Choroid plexus epithelial cell (primary cell): ENCODE results near the gene CRYM.
"Not testable (repeated sequence)": the region's sequence is repeated elsewhere in the genome, so short reads cannot be mapped to it uniquely, and the experiment has no call there.

Source experiments
- DNase-seq: peaks from one replicate; pipeline ENCODE4 v3.0.0-alpha.2; 2010; ENCODE audit warnings: low read depth
- H3K4me3 ChIP-seq: 2 replicates; pipeline ENCODE4 v1.5.1; 2011; ENCODE audit warnings: low read depth, mild to moderate bottlenecking, control low read depth, low read length, moderate library complexity
- CTCF ChIP-seq: conservative IDR thresholded peaks from 2 replicates; pipeline ENCODE4 v1.5.1; 2011; ENCODE audit warnings: low read depth, mild to moderate bottlenecking, control low read depth, inconsistent platforms, low read length, moderate library complexity

Gene CRYM

GRCh38 chr16:21302898-21303528 lies 24.9 kb upstream of the CRYM start:
- DNase-seq = peak; percentile 86
- H3K4me3 ChIP-seq = no peak overlapping the region
- TF ChIP-seq CTCF = no peak

GRCh38 chr16:21302454-21302853 lies 24.4 kb upstream of the CRYM start:
- H3K4me3 ChIP-seq = peak overlapping the region; percentile 67
- TF ChIP-seq CTCF = no peak
- DNase-seq = peak; percentile 8

GRCh38 chr16:21301895-21302291 lies 23.8 kb upstream of the CRYM start:
- TF ChIP-seq CTCF = peak; percentile 1
- H3K4me3 ChIP-seq = peak overlapping the region; percentile 67
- DNase-seq = peak; percentile 16

DNA sequence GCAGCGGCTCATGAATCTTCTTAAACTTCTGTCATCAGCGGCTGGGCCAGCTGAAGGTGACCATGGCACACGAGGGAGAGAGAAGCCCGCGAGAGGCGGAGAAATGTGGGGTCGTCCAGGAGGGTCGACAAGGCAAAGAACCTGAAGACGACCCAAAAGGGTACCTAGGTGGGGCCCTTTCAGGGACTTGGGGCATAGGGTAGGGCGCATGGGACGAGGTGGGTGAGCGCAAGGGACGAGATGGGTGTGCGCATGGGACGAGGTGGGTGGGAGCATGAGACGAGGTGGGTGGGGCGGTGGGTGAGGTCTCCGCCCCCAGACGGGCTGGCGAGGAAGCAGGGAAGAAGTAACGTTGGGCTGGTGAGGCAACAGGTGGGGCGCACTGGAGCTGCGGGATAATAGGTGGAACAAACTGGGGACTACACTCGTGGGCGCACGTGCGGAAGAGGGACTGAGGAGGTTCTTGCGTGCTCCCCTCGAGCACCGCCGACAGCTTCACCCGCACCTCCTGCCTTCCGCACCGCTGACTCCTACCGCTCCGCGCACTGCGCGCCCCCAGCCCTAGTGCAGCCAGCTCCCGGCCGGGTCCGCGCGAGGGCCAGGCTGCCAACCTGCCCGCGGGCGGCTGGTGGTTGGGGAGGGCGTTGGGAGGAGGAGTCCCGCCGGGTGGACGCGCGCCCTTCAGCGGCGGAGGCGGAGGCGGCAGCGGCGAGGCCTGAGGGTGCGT lies 23.2 kb upstream of the CRYM start:
- TF ChIP-seq CTCF = peak; percentile 23
- H3K4me3 ChIP-seq = peak overlapping the region; percentile 67
- DNase-seq = peak; percentile 65

DNA sequence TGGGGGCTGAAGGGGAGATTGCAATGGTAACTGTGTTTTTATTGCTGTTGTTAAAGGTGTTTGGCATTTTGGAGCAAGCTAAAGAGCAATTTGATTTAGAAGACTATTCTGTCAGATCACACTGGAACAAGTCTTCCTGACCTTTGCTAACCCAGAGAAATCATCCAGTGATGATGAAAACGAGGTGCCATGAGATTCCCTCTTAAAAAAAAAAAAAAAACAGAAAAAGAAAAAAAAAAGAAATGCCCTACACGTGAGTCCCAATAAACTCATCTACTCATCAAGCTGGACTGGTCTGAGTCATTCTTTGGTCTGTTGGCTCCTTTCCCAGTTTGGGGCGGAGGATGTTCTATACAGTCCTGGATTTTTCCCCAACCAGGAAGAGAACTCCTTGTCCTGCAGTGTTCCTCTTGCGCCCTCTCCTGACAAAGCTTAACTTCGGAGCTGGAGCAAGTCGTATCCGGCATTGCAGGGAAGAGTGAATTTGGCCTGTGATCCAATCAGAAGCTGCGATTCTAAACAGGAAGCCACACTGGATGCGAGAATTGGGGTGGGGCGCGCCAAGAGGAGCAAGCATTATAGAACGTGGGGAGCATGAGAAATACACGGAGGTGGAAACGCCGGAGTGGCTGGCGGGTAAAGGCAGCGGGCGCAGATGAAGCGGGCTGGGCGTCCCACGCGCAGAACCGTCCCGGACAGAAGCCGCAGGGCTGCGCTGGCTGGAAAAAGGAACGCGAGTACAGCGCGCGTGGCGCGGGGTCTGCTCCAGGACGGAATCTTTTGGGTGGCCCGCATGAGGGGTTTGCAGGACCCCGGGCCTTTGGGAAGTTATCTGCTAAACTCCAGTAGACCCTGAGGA lies 22.4 kb upstream of the CRYM start:
- DNase-seq = peak; percentile 100
- H3K4me3 ChIP-seq = peak overlapping the region; percentile 67
- peak; percentile 97 for TF ChIP-seq CTCF

DNA sequence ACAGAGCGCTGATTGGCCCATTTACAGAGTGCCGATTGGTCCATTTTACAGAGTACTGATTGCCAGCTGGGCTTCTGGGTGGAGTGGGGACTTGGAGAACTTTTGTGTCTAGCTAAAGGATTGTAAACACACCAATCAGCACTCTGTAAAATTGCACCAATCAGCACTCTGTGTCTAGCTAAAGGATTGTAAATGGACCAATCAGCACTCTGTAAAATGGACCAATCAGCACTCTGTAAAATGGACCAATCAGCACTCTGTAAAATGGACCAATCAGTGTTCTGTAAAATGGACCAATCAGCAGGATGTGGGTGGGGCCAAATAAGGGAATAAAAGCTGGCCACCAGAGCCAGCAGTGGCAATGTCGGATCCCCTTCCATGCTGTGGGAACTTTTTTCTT lies 11.7 kb upstream of the CRYM start:
- H3K4me3 ChIP-seq, DNase-seq: not testable (repeated sequence)

- H3K4me3 ChIP-seq = no peak overlapping the region
- no peak for TF ChIP-seq CTCF
- no peak for DNase-seq
Observed at GRCh38 chr16:21285314-21285713, 7.2 kb upstream of the CRYM start.
